Vagina (tissue), 2 donors: ENCODE data around the gene NCR2.

ENCODE experiments used
- CTCF ChIP-seq, 3 experiments: fragments of 450-650 bp in 2 of 3; fragments of 200-600 bp in 1 of 3; sonication (generic) in 1 of 3; IDR thresholded peaks; one replicate each; pipeline ENCODE4 v1.5.1; 2017 to 2019; ENCODE audit warnings: antibody characterized with exemption in 3 of 3, mild to moderate bottlenecking in 2 of 3, moderate library complexity in 2 of 3
- POLR2A ChIP-seq, 2 donors: fragments of 450-650 bp; IDR thresholded peaks; one replicate each; pipeline ENCODE4 v1.6.1; 2017; ENCODE audit warnings: antibody characterized with exemption in 2 of 2, mild to moderate bottlenecking in 2 of 2, moderate library complexity in 2 of 2
- POLR2AphosphoS5 ChIP-seq, 2 donors: sonication (generic); formaldehyde crosslinking; IDR thresholded peaks; one replicate each; pipeline ENCODE4 v1.9.0; 2017; ENCODE audit warnings: antibody characterized with exemption in 2 of 2, mild to moderate bottlenecking in 2 of 2, low read depth in 1 of 2; ENCODE audit not compliant: insufficient read depth in 1 of 2

- TF ChIP-seq CTCF (IDR thresholded peaks at IDR 0.05) (no peak), POLR2A (IDR thresholded peaks at IDR 0.05) (no peak), POLR2AphosphoS5 (IDR thresholded peaks at IDR 0.05; ENCODE audit: insufficient read depth in 1 of 2, low read depth in 1 of 2) (no peak)
These were observed at the start of gene NCR2 for GRCh38 chr6:41335296-41335695.
